Common myeloid progenitor, CD34-positive (primary cell): ENCODE data around the gene ADARB1.
"Not testable (repeated sequence)": the region's sequence is repeated elsewhere in the genome, so short reads cannot be mapped to it uniquely, and the experiment has no call there.

Experiments used
- CTCF ChIA-PET: fragments of 350-600 bp; sonication (Branson Sonifier 250); formaldehyde crosslinking; loops from one replicate; lab custom pipeline; 2021; ENCODE audit warnings: antibody characterized with exemption; lab: Charles Lee
- POLR2A ChIA-PET: fragments of 350-600 bp; sonication (Branson Sonifier 250); formaldehyde crosslinking; loops from one replicate; lab custom pipeline; 2021; ENCODE audit warnings: antibody characterized with exemption; lab: Charles Lee
- DNase-seq, 3 donors: peaks; one replicate each; pipeline versions ENCODE4 v3.0.0 to v3.0.0-alpha.2; 2013
- H3K27ac ChIP-seq, 2 experiments: 1 replicate in 1 of 2; 2 replicates in 1 of 2; pipeline ENCODE4 v1.7.0; 2013; ENCODE audit warnings: inconsistent platforms in 2 of 2, low read length in 2 of 2, mild to moderate bottlenecking in 2 of 2, low read depth in 1 of 2, moderate library complexity in 1 of 2; ENCODE audit not compliant: severe bottlenecking in 2 of 2, insufficient read depth in 1 of 2, poor library complexity in 1 of 2
- H3K27me3 ChIP-seq, 5 experiments: replicated peaks in 2 of 5; 1 replicate in 3 of 5; 2 replicates in 2 of 5; pipeline versions ENCODE4 v1.6.1 to v1.7.0; 2013; ENCODE audit warnings: low read length in 4 of 5, mild to moderate bottlenecking in 2 of 5, moderate library complexity in 2 of 5, inconsistent platforms in 1 of 5; ENCODE audit not compliant: insufficient read depth in 5 of 5, control insufficient read depth in 4 of 5
- H3K36me3 ChIP-seq, 4 experiments: 1 replicate in 2 of 4; 2 replicates in 2 of 4; pipeline versions ENCODE4 v1.6.1 to v1.7.0; 2013; ENCODE audit warnings: low read length in 3 of 4, control low read depth in 1 of 4, mild to moderate bottlenecking in 1 of 4; ENCODE audit not compliant: control insufficient read depth in 4 of 4, insufficient read depth in 4 of 4
- H3K4me1 ChIP-seq, 4 experiments: 1 replicate in 3 of 4; 2 replicates in 1 of 4; pipeline versions ENCODE4 v1.6.1 to v1.7.1; 2013; ENCODE audit warnings: low read length in 3 of 4, mild to moderate bottlenecking in 3 of 4, control low read depth in 1 of 4, inconsistent platforms in 1 of 4, moderate library complexity in 1 of 4; ENCODE audit not compliant: control insufficient read depth in 4 of 4, insufficient read depth in 4 of 4; ENCODE audit errors: control extremely low read depth in 1 of 4
- H3K4me3 ChIP-seq, 7 experiments: 1 replicate in 4 of 7; 2 replicates in 3 of 7; pipeline versions ENCODE4 v1.5.1 to v1.7.0; 2013; ENCODE audit warnings: mild to moderate bottlenecking in 7 of 7, low read length in 6 of 7, moderate library complexity in 6 of 7, inconsistent platforms in 2 of 7, low read depth in 2 of 7, control low read depth in 1 of 7; ENCODE audit not compliant: insufficient read depth in 4 of 7, control insufficient read depth in 1 of 7; ENCODE audit errors: extremely low read depth in 1 of 7
- H3K9me3 ChIP-seq, 5 experiments: 1 replicate in 4 of 5; 2 replicates in 1 of 5; pipeline versions ENCODE4 v1.6.1 to v1.7.1; 2013; ENCODE audit warnings: low read length in 4 of 5, mild to moderate bottlenecking in 2 of 5, inconsistent platforms in 1 of 5, low read depth in 1 of 5, moderate library complexity in 1 of 5; ENCODE audit not compliant: control insufficient read depth in 4 of 5, insufficient read depth in 2 of 5; ENCODE audit errors: control extremely low read depth in 1 of 5
- WGBS: methylation state at CpG from one replicate; pipeline ENCODE4 v1.1.5; 2013; ENCODE audit not compliant: insufficient coverage; 5-methylcytosine and 5-hydroxymethylcytosine counted together

ADARB1 gene

GRCh38 chr21:45131537-45131999 lies 57.2 kb downstream of the ADARB1 start:
- no peak overlapping the region for H3K4me3 ChIP-seq
- 91% methylated on average over 14 of the region's 17 CpGs for WGBS
- peaks cover 4 to 28% (median 20%) of the 10 kb centered on the region in 4 experiments for H3K4me1 ChIP-seq
- H3K27ac ChIP-seq, result no peak overlapping the region
- H3K9me3 ChIP-seq, result no peaks in the 10 kb centered on the region
- POLR2A ChIA-PET, result no interaction called here
- CTCF ChIA-PET, result interaction anchor here (0.8 to 9.8 kb wide), 8 partner anchors 9 to 183 kb away, joined by 3 to 196 read pairs (median 5); no protein-coding TSS in a partner anchor
- H3K36me3 ChIP-seq, result no peaks in the 10 kb centered on the region
- peaks cover 0 to 1% (median 0%) of the 10 kb centered on the region in 5 experiments for H3K27me3 ChIP-seq
- DNase-seq, result no peak

GRCh38 chr21:45132841-45133573 lies 58.6 kb downstream of the ADARB1 start:
- ChIA-PET CTCF (interaction anchor here (1.0 to 9.8 kb wide), 5 partner anchors 12 to 185 kb away, joined by 3 to 196 read pairs (median 7); no protein-coding TSS in a partner anchor), POLR2A (no interaction called here)
- Histone ChIP-seq H3K27ac (no peak overlapping the region), H3K4me1 (peaks cover 4 to 28% (median 20%) of the 10 kb centered on the region in 4 experiments), H3K4me3 (peak overlapping the region in 2 of 7 experiments; percentile 4 to 13), H3K36me3 (no peaks in the 10 kb centered on the region), H3K27me3 (no peaks in the 10 kb centered on the region), H3K9me3 (no peaks in the 10 kb centered on the region)
- DNase-seq, result peak in 1 of 3 donors; percentile 28
- WGBS, result 35% methylated on average over 6 of the region's 13 CpGs

- POLR2A ChIA-PET, result not testable (repeated sequence)
Observed at GRCh38 chr21:45133574-45134278, 59.3 kb downstream of the ADARB1 start.

GRCh38 chr21:45134279-45135076 lies 60.1 kb downstream of the ADARB1 start:
- no peak for DNase-seq
- CTCF ChIA-PET, result interaction anchor here (4.6 to 9.0 kb wide), 2 partner anchors 7 to 187 kb away, joined by 71 to 193 read pairs; no protein-coding TSS in a partner anchor
- no peak overlapping the region for H3K27ac ChIP-seq
- H3K4me1 ChIP-seq, result peaks cover 4 to 30% (median 21%) of the 10 kb centered on the region in 4 experiments
- no peaks in the 10 kb centered on the region for H3K9me3 ChIP-seq
- H3K27me3 ChIP-seq, result no peaks in the 10 kb centered on the region
- WGBS, result 97% methylated on average over 24 of the region's 29 CpGs
- H3K4me3 ChIP-seq, result no peak overlapping the region
- POLR2A ChIA-PET, result no interaction called here
- H3K36me3 ChIP-seq, result no peaks in the 10 kb centered on the region

More at GRCh38 chr21:45133574-45134278, 59.3 kb downstream of the ADARB1 start:
- not testable (repeated sequence) for H3K27me3 ChIP-seq, H3K27ac ChIP-seq, DNase-seq, H3K9me3 ChIP-seq, H3K4me3 ChIP-seq, H3K36me3 ChIP-seq
- WGBS, result 98% methylated on average over 35 of the region's 60 CpGs
- CTCF ChIA-PET, result interaction anchor here (1.0 to 9.8 kb wide), 3 partner anchors 13 to 185 kb away, joined by 3 to 196 read pairs (median 149); no protein-coding TSS in a partner anchor
- peaks cover 4 to 30% (median 21%) of the 10 kb centered on the region in 4 experiments for H3K4me1 ChIP-seq

- 96% methylated on average over 3 of the region's 3 CpGs for WGBS
- Histone ChIP-seq H3K27ac (no peak overlapping the region), H3K4me1 (peaks cover 0 to 27% (median 21%) of the 10 kb centered on the region in 4 experiments), H3K4me3 (no peak overlapping the region), H3K36me3 (no peaks in the 10 kb centered on the region), H3K27me3 (no peaks in the 10 kb centered on the region), H3K9me3 (no peaks in the 10 kb centered on the region)
- ChIA-PET CTCF (interaction anchor here (4.2 to 9.0 kb wide), 3 partner anchors 7 to 187 kb away, joined by 34 to 193 read pairs (median 71); no protein-coding TSS in a partner anchor), POLR2A (no interaction called here)
- DNase-seq, result no peak
Observed at GRCh38 chr21:45135122-45135521, 60.7 kb downstream of the ADARB1 start.

GRCh38 chr21:45135868-45136267 lies 61.5 kb downstream of the ADARB1 start:
- CTCF ChIA-PET, result interaction anchor here (1.1 to 9.0 kb wide), 13 partner anchors 8 to 291 kb away, joined by 3 to 193 read pairs (median 5); no protein-coding TSS in a partner anchor
- peaks cover 0 to 20% (median 17%) of the 10 kb centered on the region in 4 experiments for H3K4me1 ChIP-seq
- POLR2A ChIA-PET, result no interaction called here
- no peaks in the 10 kb centered on the region for H3K36me3 ChIP-seq
- no peak overlapping the region for H3K4me3 ChIP-seq
- 93% methylated on average over 6 of the region's 9 CpGs for WGBS
- no peak for DNase-seq
- H3K27ac ChIP-seq, result no peak overlapping the region
- H3K9me3 ChIP-seq, result no peaks in the 10 kb centered on the region
- H3K27me3 ChIP-seq, result no peaks in the 10 kb centered on the region
